Measurements from ENCODE around the gene KBTBD4. TPM values are rescaled to one million over a fixed set of nuclear protein-coding genes. Genes with fewer than 3 reads are reported as not detected.

Gene KBTBD4
- total and polyA plus RNA-seq, 2 of the 13 experiments (the other 11 are each of a cell fraction or from before 2014, with no cell fraction given), result 8.5 to 12.8 TPM

- ATAC-seq, result peak; percentile 85
- in situ Hi-C loops (cut with HindIII; ENCODE audit: extremely low pct_ligation_motif_present, low pct_unique_long_range_greater_than_20kb) (no loop called here), intact Hi-C loops (cut with micrococcal nuclease; ENCODE audit: unreplicated experiment) (no loop called here)
- DNase-seq (ENCODE audit: low spot score), result peak; percentile 58
- Histone ChIP-seq H3K79me2 (ENCODE audit: insufficient read depth, low read length) (no peaks in the 10 kb centered on the region), H3K27ac (ENCODE audit: extremely low read length, insufficient read depth, low read length) (no peak overlapping the region), H3K4me3 (replicated peaks in 1 of 3; ENCODE audit: insufficient read depth in 1 of 3, low read depth in 2 of 3, low read length in 3 of 3) (no peak overlapping the region), H3K9ac (ENCODE audit: insufficient read depth, low read depth, low read length) (no peak overlapping the region), H3K27me3 (ENCODE audit: control insufficient read depth in 1 of 2, insufficient read depth in 2 of 2, low read length in 2 of 2) (no peaks in the 10 kb centered on the region), H3K9me3 (ENCODE audit: low read length) (no peaks in the 10 kb centered on the region), H2AFZ (ENCODE audit: low read length) (no peak overlapping the region), H3K4me2 (ENCODE audit: low read depth, low read length) (no peak overlapping the region), H3K4me1 (ENCODE audit: insufficient read depth, low read length) (no peaks in the 10 kb centered on the region), H4K20me1 (ENCODE audit: insufficient read depth, low read length) (no peaks in the 10 kb centered on the region), H3K36me3 (replicated peaks in 1 of 2; ENCODE audit: control insufficient read depth in 1 of 2, insufficient read depth in 2 of 2, low read length in 2 of 2) (peaks cover 3 to 29% of the 10 kb centered on the region in 2 experiments; a peak in 4 of 5 replicates)
- TF ChIP-seq CEBPG (CRISPR knock-in tag; IDR thresholded peaks at IDR 0.05) (peak; percentile 20; the same call in 1 of the 2 replicates), KMT2A (CRISPR knock-in tag; IDR thresholded peaks at IDR 0.05) (no peak), STAG1 (CRISPR knock-in tag; IDR thresholded peaks at IDR 0.05) (peak; percentile 91), SMC3 (IDR thresholded peaks at IDR 0.05; ENCODE audit: low read length) (peak; percentile 88), SAP130 (CRISPR knock-in tag; IDR thresholded peaks at IDR 0.05; ENCODE audit: low read depth) (0 out of 2 replicates have a peak, but pooled peaks have one; percentile 25), ZFY (CRISPR knock-in tag; IDR thresholded peaks at IDR 0.05) (0 out of 2 replicates have a peak, but pooled peaks have one; percentile 22), KDM1A (CRISPR knock-in tag; IDR thresholded peaks at IDR 0.05) (no peak), ERF (CRISPR knock-in tag; IDR thresholded peaks at IDR 0.05) (no peak; the same call in 1 of the 2 replicates), TGIF2 (CRISPR knock-in tag; IDR thresholded peaks at IDR 0.05) (0 out of 2 replicates have a peak, but pooled peaks have one; percentile 32), ZFX (CRISPR knock-in tag; IDR thresholded peaks at IDR 0.05; ENCODE audit: low read depth) (peak; percentile 26; the same call in 1 of the 2 replicates), ZNF501 (CRISPR knock-in tag; IDR thresholded peaks at IDR 0.05) (no peak), RBM22 (optimal IDR thresholded peaks at IDR 0.05; ENCODE audit: low read length) (peak; percentile 20), ZNF331 (CRISPR knock-in tag; IDR thresholded peaks at IDR 0.05) (0 out of 2 replicates have a peak, but pooled peaks have one; percentile 13), GABPA (IDR thresholded peaks at IDR 0.05; ENCODE audit: low read depth, low read length) (no peak), GABPA (CRISPR knock-in tag; IDR thresholded peaks at IDR 0.05; ENCODE audit: low read depth) (0 out of 2 replicates have a peak, but pooled peaks have one; percentile 16), RAD21 (CRISPR knock-in tag; IDR thresholded peaks at IDR 0.05) (peak; percentile 70; the same call in 1 of the 2 replicates), DRAP1 (CRISPR knock-in tag; IDR thresholded peaks at IDR 0.05) (no peak), RFXAP (CRISPR knock-in tag; IDR thresholded peaks at IDR 0.05; ENCODE audit: borderline replicate concordance) (0 out of 2 replicates have a peak, but pooled peaks have one; percentile 24), HOXA3 (CRISPR knock-in tag; IDR thresholded peaks at IDR 0.05) (no peak)
- TF ChIP-seq, protein P1, sequence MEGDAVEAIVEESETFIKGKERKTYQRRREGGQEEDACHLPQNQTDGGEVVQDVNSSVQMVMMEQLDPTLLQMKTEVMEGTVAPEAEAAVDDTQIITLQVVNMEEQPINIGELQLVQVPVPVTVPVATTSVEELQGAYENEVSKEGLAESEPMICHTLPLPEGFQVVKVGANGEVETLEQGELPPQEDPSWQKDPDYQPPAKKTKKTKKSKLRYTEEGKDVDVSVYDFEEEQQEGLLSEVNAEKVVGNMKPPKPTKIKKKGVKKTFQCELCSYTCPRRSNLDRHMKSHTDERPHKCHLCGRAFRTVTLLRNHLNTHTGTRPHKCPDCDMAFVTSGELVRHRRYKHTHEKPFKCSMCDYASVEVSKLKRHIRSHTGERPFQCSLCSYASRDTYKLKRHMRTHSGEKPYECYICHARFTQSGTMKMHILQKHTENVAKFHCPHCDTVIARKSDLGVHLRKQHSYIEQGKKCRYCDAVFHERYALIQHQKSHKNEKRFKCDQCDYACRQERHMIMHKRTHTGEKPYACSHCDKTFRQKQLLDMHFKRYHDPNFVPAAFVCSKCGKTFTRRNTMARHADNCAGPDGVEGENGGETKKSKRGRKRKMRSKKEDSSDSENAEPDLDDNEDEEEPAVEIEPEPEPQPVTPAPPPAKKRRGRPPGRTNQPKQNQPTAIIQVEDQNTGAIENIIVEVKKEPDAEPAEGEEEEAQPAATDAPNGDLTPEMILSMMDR (CRISPR knock-in tag; IDR thresholded peaks at IDR 0.05), result peak; percentile 85
- TF ChIP-seq, protein P2, sequence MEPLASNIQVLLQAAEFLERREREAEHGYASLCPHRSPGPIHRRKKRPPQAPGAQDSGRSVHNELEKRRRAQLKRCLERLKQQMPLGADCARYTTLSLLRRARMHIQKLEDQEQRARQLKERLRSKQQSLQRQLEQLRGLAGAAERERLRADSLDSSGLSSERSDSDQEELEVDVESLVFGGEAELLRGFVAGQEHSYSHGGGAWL (CRISPR knock-in tag; IDR thresholded peaks at IDR 0.05), result no peak
- WGBS (ENCODE audit: low lambda C conversion rate), result 84% methylated on average over 10 of the region's 10 CpGs
- ChIA-PET CTCF (ENCODE audit: low intra/inter-chr PET ratio, low total read pairs) (no interaction called here), POLR2A (interaction anchor here (0.8 to 1.0 kb wide), 2 partner anchors 29 to 38 kb away, joined by 3 read pairs; partner anchors contain the start of genes KBTBD4 and NDUFS3)
- no TSS peak for BruUV-seq (replicated peaks)
- FAIRE-seq, result peak; percentile 64
Observed at GRCh38 chr11:47616726-47617416, 38.1 kb upstream of the KBTBD4 start.
